NCI-H187 (cell line): ENCODE data around the gene P3R3URF.
A peak's percentile ranks its signal among the peaks of the same experiment; 100 is the strongest.

Experiments
- DNase-seq, 2 experiments: peaks; one replicate each; lab custom pipeline; 2025; lab: John Stamatoyannopoulos, UW

P3R3URF gene

GRCh38 chr1:46132529-46133180, 43.6 kb downstream of the P3R3URF start, which contains the start of gene PIK3R3:
Gene PIK3R3 (minus strand): TSS chr1:46132629. CDS start chr1:46131952, 677 bp downstream.
- peak; percentile 94 to 97 for DNase-seq

- DNase-seq: peak; percentile 14 to 73
These were observed 44.4 kb downstream of the P3R3URF start for GRCh38 chr1:46131712-46132528.

GRCh38 chr1:46131093-46131492, 45.2 kb downstream of the P3R3URF start:
- DNase-seq: no peak

GRCh38 chr1:46130606-46131005, 45.7 kb downstream of the P3R3URF start:
- DNase-seq: no peak

- no peak for DNase-seq
These were observed 46.2 kb downstream of the P3R3URF start for GRCh38 chr1:46130121-46130520.

- no peak for DNase-seq
These were observed 47.9 kb downstream of the P3R3URF start for GRCh38 chr1:46128344-46128743.
